Purkinje cell (primary cell): ENCODE measurements around the gene ACTR3C. TPM values are rescaled to one million over a fixed set of nuclear protein-coding genes. Genes with fewer than 3 reads are reported as not detected.

Experiments used
- polyA plus RNA-seq: library from polyadenylated mRNA; unstranded; fragments of >200 nt; fragmentation: Nextera tagmentation; gene quantifications from 2 replicates; pipeline ENCODE4 v1.2.1, GENCODE V29; 2014

The ACTR3C gene
- 27.7 and 40.6 TPM in 2 replicates for polyA plus RNA-seq

GRCh38 chr7:150322833-150323681, at the start of gene ACTR3C, which contains the start of gene LRRC61:
Gene ACTR3C (minus strand): TSS chr7:150323545. CDS start chr7:150295296, 28,249 bp downstream.
Gene LRRC61 (plus strand): TSS chr7:150323355. CDS start chr7:150336862, 13,507 bp downstream.

GRCh38 chr7:150368096-150368883, 44.9 kb upstream of the ACTR3C start, which contains the start of gene REPIN1:
Gene REPIN1 (plus strand): TSS chr7:150368822. CDS start chr7:150369712, 890 bp downstream.

GRCh38 chr7:150341263-150342120, 18.1 kb upstream of the ACTR3C start, which contains the start of gene RARRES2:
Gene RARRES2 (minus strand): TSS chr7:150341629. CDS start chr7:150340609, 1,020 bp downstream.

Other genes with a start within 250 kb of the ACTR3C start
- gene LRRC61, start 190 bp downstream of the ACTR3C start, polyA plus RNA-seq = 0.67 and 2.2 TPM in 2 replicates
- gene RARRES2, start 18.1 kb upstream of the ACTR3C start, polyA plus RNA-seq = 1.3 and 1.9 TPM in 2 replicates
- gene REPIN1, start 45.3 kb upstream of the ACTR3C start, polyA plus RNA-seq = 7.0 and 15.3 TPM in 2 replicates
- gene ZNF775, start 55.8 kb upstream of the ACTR3C start, polyA plus RNA-seq = 0.22 and 0.38 TPM in 2 replicates
- gene GIMAP8, start 127.1 kb upstream of the ACTR3C start, polyA plus RNA-seq = 0.38 TPM in 1 of 2 replicates, not detected in the other
- 0.25 and 1.0 TPM in 2 replicates for gene GIMAP7, start 191.3 kb upstream of the ACTR3C start, polyA plus RNA-seq
- 0.19 TPM in 1 of 2 replicates, not detected in the other for gene GIMAP4, start 243.8 kb upstream of the ACTR3C start, polyA plus RNA-seq